Stimulated activated effector memory CD8-positive, alpha-beta T cell treated with anti-CD3 and anti-CD28 coated beads, Interleukin-12 subunit alpha, Interleukin-12 subunit beta, amount 100 ng/mL, for 72 hours (primary cell): ENCODE results near the gene EIF2S2.

Experiments
- ATAC-seq: fragments of 150-1000 bp; cut with Tn5 transposase; 2 replicates; pipeline ENCODE4 v1.10.0; 2021
- DNase-seq, 2 donors: peaks; one replicate each; pipeline ENCODE4 v3.0.0; 2021 to 2022; ENCODE audit warnings: low spot score in 2 of 2
- H3K27ac Mint-ChIP-seq: one replicate; pipeline ENCODE4 v1.8.0; 2022; ENCODE audit warnings: mild to moderate bottlenecking, mixed read lengths
- H3K36me3 Mint-ChIP-seq: one replicate; pipeline ENCODE4 v1.8.0; 2022; ENCODE audit warnings: mild to moderate bottlenecking, mixed read lengths
- H3K4me1 Mint-ChIP-seq: one replicate; pipeline ENCODE4 v1.8.0; 2022; ENCODE audit warnings: mixed read lengths
- H3K4me3 Mint-ChIP-seq: one replicate; pipeline ENCODE4 v1.8.0; 2022; ENCODE audit warnings: mild to moderate bottlenecking, mixed read lengths
- H3K9me3 Mint-ChIP-seq: one replicate; pipeline ENCODE4 v1.8.0; 2022; ENCODE audit warnings: mixed read lengths

Gene EIF2S2

GRCh38 chr20:34129518-34130162, 17.6 kb upstream of the EIF2S2 start:
- Mint-ChIP-seq H3K4me1 (peaks cover 2% of the 10 kb centered on the region), H3K4me3 (no peak overlapping the region), H3K9me3 (no peaks in the 10 kb centered on the region), H3K27ac (no peak overlapping the region), H3K36me3 (no peaks in the 10 kb centered on the region)
- DNase-seq (peak; percentile 43 to 73), ATAC-seq (peak; percentile 87)

- Mint-ChIP-seq H3K4me1 (peaks cover 8% of the 10 kb centered on the region), H3K4me3 (no peak overlapping the region), H3K27ac (no peak overlapping the region), H3K9me3 (no peaks in the 10 kb centered on the region), H3K36me3 (no peaks in the 10 kb centered on the region)
- no peak for DNase-seq
- no peak for ATAC-seq
These were observed 15.7 kb upstream of the EIF2S2 start for GRCh38 chr20:34127792-34128191.

GRCh38 chr20:34124469-34125249, 12.6 kb upstream of the EIF2S2 start:
- H3K9me3 Mint-ChIP-seq: no peaks in the 10 kb centered on the region
- no peak overlapping the region for H3K4me3 Mint-ChIP-seq
- no peak for DNase-seq
- H3K27ac Mint-ChIP-seq: no peak overlapping the region
- H3K4me1 Mint-ChIP-seq: peaks cover 8% of the 10 kb centered on the region
- H3K36me3 Mint-ChIP-seq: no peaks in the 10 kb centered on the region
- ATAC-seq: no peak

GRCh38 chr20:34123309-34123708, 11.3 kb upstream of the EIF2S2 start:
- peaks cover 8% of the 10 kb centered on the region for H3K4me1 Mint-ChIP-seq
- ATAC-seq (no peak), DNase-seq (no peak)
- H3K27ac Mint-ChIP-seq: no peak overlapping the region
- H3K36me3 Mint-ChIP-seq: no peaks in the 10 kb centered on the region
- H3K4me3 Mint-ChIP-seq: no peak overlapping the region
- no peaks in the 10 kb centered on the region for H3K9me3 Mint-ChIP-seq

- no peak overlapping the region for H3K4me3 Mint-ChIP-seq
- DNase-seq: no peak
- H3K27ac Mint-ChIP-seq: no peak overlapping the region
- no peaks in the 10 kb centered on the region for H3K9me3 Mint-ChIP-seq
- H3K36me3 Mint-ChIP-seq: no peaks in the 10 kb centered on the region
- ATAC-seq: no peak
- H3K4me1 Mint-ChIP-seq: peaks cover 8% of the 10 kb centered on the region
These were observed 10.4 kb upstream of the EIF2S2 start for GRCh38 chr20:34122274-34122980.

GRCh38 chr20:34120213-34120612, 8.2 kb upstream of the EIF2S2 start:
- ATAC-seq (no peak), DNase-seq (no peak)
- Mint-ChIP-seq H3K36me3 (no peaks in the 10 kb centered on the region), H3K9me3 (no peaks in the 10 kb centered on the region), H3K4me3 (no peak overlapping the region), H3K4me1 (peaks cover 8% of the 10 kb centered on the region), H3K27ac (no peak overlapping the region)

GRCh38 chr20:34115232-34115631, 3.2 kb upstream of the EIF2S2 start:
- H3K27ac Mint-ChIP-seq: no peak overlapping the region
- H3K4me1 Mint-ChIP-seq: peaks cover 17% of the 10 kb centered on the region
- ATAC-seq: no peak
- peaks cover 24% of the 10 kb centered on the region for H3K36me3 Mint-ChIP-seq
- H3K4me3 Mint-ChIP-seq: no peak overlapping the region
- no peaks in the 10 kb centered on the region for H3K9me3 Mint-ChIP-seq
- no peak for DNase-seq

- Mint-ChIP-seq H3K4me3 (no peak overlapping the region), H3K9me3 (no peaks in the 10 kb centered on the region), H3K4me1 (peaks cover 21% of the 10 kb centered on the region), H3K36me3 (peaks cover 28% of the 10 kb centered on the region), H3K27ac (no peak overlapping the region)
- DNase-seq: no peak
- ATAC-seq: no peak
These were observed 2.8 kb upstream of the EIF2S2 start for GRCh38 chr20:34114809-34115208.

GRCh38 chr20:34112600-34113101, 608 bp upstream of the EIF2S2 start:
- ATAC-seq: no peak
- Mint-ChIP-seq H3K9me3 (no peaks in the 10 kb centered on the region), H3K27ac (peak overlapping the region; percentile 99), H3K36me3 (peaks cover 50% of the 10 kb centered on the region), H3K4me1 (peaks cover 41% of the 10 kb centered on the region), H3K4me3 (peak overlapping the region; percentile 95)
- DNase-seq: no peak

- Mint-ChIP-seq H3K36me3 (peaks cover 66% of the 10 kb centered on the region), H3K27ac (peak overlapping the region; percentile 99), H3K9me3 (no peaks in the 10 kb centered on the region), H3K4me3 (peak overlapping the region; percentile 95), H3K4me1 (peaks cover 56% of the 10 kb centered on the region)
- DNase-seq (no peak), ATAC-seq (peak; percentile 14)
These were observed 1.1 kb downstream of the EIF2S2 start for GRCh38 chr20:34110745-34111641.

GRCh38 chr20:34110025-34110744, 1.9 kb downstream of the EIF2S2 start:
- Mint-ChIP-seq H3K9me3 (no peaks in the 10 kb centered on the region), H3K36me3 (peaks cover 75% of the 10 kb centered on the region), H3K4me1 (peaks cover 64% of the 10 kb centered on the region), H3K4me3 (peak overlapping the region; percentile 95), H3K27ac (peak overlapping the region; percentile 99)
- DNase-seq (no peak), ATAC-seq (no peak)

GRCh38 chr20:34109442-34109841, 2.6 kb downstream of the EIF2S2 start:
- ATAC-seq (no peak), DNase-seq (no peak)
- Mint-ChIP-seq H3K9me3 (no peaks in the 10 kb centered on the region), H3K4me3 (peak overlapping the region; percentile 95), H3K36me3 (peaks cover 82% of the 10 kb centered on the region), H3K27ac (peak overlapping the region; percentile 99), H3K4me1 (peaks cover 72% of the 10 kb centered on the region)

- peaks cover 79% of the 10 kb centered on the region for H3K4me1 Mint-ChIP-seq
- peaks cover 89% of the 10 kb centered on the region for H3K36me3 Mint-ChIP-seq
- no peak for DNase-seq
These were observed 3.3 kb downstream of the EIF2S2 start for GRCh38 chr20:34108616-34109174.

More at GRCh38 chr20:34108616-34109174, 3.3 kb downstream of the EIF2S2 start:
- Mint-ChIP-seq H3K27ac (peak overlapping the region; percentile 83), H3K4me3 (peak overlapping the region; percentile 95), H3K9me3 (no peaks in the 10 kb centered on the region)
- peak; percentile 55 for ATAC-seq
